H7 (cell line): ENCODE results near the gene GNAQ. TPM values are rescaled to one million over a fixed set of nuclear protein-coding genes. Genes with fewer than 3 reads are reported as not detected.
A peak's percentile ranks its signal among the peaks of the same experiment; 100 is the strongest.

Source experiments
- DNase-seq: peaks from one replicate; pipeline ENCODE4 v3.0.0; 2012
- H3K27me3 ChIP-seq: 2 replicates; pipeline ENCODE4 v1.6.0; 2011; ENCODE audit warnings: mild to moderate bottlenecking, low read length; ENCODE audit not compliant: control insufficient read depth, insufficient read depth
- H3K36me3 ChIP-seq: replicated peaks from 2 replicates; pipeline ENCODE4 v1.5.1; 2011; ENCODE audit warnings: low read length; ENCODE audit not compliant: control insufficient read depth, insufficient read depth
- H3K4me3 ChIP-seq: 2 replicates; pipeline ENCODE4 v1.5.1; 2011; ENCODE audit warnings: low read depth, mild to moderate bottlenecking, control low read depth, low read length, moderate library complexity; ENCODE audit not compliant: insufficient read depth
- total RNA-seq: library from RNA; depleted of rRNA; stranded (reverse); fragments of >200 nt; shearing (Covaris generic); gene quantifications from 2 replicates; pipeline ENCODE4 v1.2.3, GENCODE V29; 2014

GNAQ gene
- total RNA-seq, 1 experiment from 2014 or later: 24.8 TPM

DNA sequence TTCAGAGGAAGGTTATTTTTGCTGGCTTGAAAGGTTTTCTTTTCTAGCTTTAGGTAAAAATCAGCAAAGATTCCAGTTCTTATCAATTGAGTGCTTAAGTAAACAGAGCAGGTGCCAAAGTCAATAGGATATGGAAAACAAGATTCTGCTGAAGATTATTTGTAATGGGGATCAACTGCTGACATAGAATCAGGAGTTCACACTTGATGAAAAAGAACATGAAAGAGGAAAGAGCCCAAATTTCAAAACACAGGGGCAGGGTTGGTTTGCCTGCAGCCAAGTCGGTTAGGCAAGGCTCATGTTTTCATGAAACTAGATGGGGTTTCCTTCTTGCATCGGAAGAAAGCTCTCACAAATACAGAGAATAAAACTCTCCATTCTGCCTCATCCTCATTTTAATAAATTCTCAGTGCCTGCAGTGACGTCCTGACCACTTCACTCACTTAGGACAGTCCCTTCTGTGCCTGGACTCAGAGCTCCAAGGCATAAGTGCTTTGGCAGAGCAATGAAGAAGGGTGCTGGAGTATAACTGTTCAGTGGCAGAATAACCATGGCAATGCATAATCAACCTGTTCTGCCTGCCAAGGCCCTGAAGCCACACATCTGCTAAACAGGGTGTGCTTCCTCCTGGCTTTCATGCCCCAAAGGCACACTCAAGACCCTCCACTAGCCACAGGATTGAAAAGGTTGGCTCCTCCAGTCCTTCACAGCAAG lies 179.6 kb downstream of the GNAQ start:
- no peak for DNase-seq
- Histone ChIP-seq H3K27me3 (no peaks in the 10 kb centered on the region), H3K4me3 (no peak overlapping the region)

DNA sequence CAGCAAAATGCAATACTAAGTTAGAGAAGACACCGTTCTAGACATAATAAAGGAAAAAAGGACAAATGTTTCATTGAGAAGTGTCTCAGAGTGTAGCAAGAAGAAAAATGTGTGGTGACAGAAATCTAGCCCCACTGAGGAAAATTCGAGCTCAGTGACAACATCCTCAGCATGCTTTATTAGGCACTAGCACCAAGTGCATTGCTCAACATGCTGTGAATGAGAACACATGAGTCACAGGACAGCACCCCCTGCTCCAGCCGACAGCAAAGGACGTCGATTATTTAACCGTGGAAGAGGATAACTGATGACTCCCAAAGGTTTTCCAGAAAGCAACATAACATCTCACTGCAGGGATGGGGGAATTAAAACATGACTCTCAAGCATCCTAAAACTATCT lies 182.7 kb downstream of the GNAQ start:
- H3K27me3 ChIP-seq: no peaks in the 10 kb centered on the region
- DNase-seq: no peak
- no peak overlapping the region for H3K4me3 ChIP-seq
- no peaks in the 10 kb centered on the region for H3K36me3 ChIP-seq

More for the DNA sequence above, 179.6 kb downstream of the GNAQ start:
- H3K36me3 ChIP-seq: no peaks in the 10 kb centered on the region

DNA sequence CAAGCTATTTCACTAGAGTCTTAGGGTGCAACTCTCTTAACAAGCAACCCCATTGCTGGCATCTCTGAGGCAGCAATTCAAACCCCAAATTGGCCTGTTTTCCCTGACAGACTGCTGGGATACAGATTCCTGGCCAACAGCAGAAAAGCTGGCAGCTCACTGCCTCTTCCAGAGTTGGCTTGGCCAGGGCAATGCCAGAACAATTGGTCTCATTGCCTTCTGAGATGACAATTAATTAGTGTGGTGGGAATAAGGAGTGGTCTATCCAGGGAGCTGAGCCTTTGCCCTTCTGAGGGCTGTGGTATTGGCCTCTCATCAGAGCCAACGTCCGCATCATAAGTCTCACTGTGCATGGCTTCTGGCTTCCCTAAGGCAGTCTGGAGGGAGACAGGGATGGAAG lies 183.2 kb downstream of the GNAQ start:
- Histone ChIP-seq H3K4me3 (no peak overlapping the region), H3K27me3 (no peaks in the 10 kb centered on the region), H3K36me3 (no peaks in the 10 kb centered on the region)
- DNase-seq: no peak

DNA sequence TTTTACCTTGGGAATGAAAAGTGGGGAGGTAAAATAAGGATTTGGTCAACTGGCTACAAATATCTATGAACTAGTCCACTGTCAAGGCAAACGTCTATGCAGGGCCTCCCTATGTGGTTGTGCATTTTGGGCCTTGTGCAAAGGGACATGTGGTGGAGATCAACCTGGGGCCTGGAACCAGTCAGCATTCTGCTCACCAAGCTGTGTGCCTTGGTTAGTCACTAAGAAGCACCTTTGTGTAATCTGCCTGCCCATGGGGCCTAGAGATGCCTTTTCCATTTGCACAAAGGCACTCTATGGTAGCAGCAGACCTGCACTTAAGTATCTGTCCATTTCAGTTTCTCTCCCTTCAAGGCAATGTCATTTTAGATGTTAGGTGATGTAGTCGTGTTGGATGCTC lies 184.0 kb downstream of the GNAQ start:
- H3K4me3 ChIP-seq: no peak overlapping the region
- H3K27me3 ChIP-seq: no peaks in the 10 kb centered on the region
- no peak for DNase-seq
- H3K36me3 ChIP-seq: no peaks in the 10 kb centered on the region

DNA sequence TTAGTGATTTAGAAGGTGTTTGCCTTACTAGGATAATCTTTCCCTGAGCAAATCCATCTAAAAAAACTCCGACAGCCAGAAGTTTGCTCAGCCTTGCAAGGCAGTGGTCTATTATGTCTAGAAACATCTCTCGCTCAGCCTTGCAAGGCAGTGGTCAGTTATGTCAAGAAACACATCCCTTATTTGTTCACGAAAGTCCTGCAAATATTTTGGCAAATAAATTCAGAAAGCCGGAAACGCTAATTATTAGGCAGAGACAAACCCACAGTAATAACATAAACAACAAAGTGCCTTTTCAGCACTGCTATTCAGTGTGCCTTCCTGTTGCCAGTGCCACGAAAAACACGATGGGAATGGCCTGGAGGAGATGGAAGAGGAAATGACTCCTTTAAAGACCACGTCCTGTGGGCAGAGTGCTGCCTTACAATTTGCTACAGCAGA lies 184.5 kb downstream of the GNAQ start:
- DNase-seq: no peak
- Histone ChIP-seq H3K36me3 (no peaks in the 10 kb centered on the region), H3K27me3 (no peaks in the 10 kb centered on the region), H3K4me3 (no peak overlapping the region)

DNA sequence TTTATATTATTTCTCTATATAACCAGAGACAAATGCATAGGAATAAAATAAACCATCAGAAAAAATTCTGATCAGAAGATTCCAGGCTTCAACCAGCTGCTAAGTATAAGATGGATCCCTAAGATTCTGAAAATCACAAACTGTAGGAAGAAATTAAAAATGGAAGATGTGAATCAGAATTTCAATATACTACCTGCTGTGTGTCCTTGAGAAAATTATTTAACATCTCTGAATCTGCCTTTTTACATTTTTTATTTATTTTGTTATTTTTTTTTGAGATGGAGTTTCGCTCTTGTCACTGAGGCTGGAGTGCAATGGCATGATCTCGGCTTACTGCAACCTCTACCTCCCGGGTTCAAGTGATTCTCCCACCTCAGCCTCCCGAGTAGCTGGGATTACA lies 187.2 kb downstream of the GNAQ start:
- no peaks in the 10 kb centered on the region for H3K27me3 ChIP-seq
- DNase-seq: no peak

DNA sequence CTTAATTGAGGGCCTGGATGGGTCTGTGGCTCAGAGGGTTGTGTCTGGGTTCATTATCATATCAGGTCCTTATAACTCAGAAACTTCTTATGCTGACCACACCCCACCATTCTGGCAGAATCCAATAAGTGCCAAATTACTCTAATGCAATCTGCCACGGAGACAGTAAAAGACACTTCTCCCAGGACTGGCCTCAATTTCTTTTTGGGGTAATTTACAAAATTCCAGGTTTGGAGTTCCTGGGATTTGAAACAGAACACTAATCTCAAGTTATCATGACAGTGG lies 187.8 kb downstream of the GNAQ start:
- Histone ChIP-seq H3K36me3 (no peaks in the 10 kb centered on the region), H3K4me3 (no peak overlapping the region), H3K27me3 (no peaks in the 10 kb centered on the region)
- no peak for DNase-seq

More for the DNA sequence above, 187.2 kb downstream of the GNAQ start:
- Histone ChIP-seq H3K4me3 (no peak overlapping the region), H3K36me3 (no peaks in the 10 kb centered on the region)

DNA sequence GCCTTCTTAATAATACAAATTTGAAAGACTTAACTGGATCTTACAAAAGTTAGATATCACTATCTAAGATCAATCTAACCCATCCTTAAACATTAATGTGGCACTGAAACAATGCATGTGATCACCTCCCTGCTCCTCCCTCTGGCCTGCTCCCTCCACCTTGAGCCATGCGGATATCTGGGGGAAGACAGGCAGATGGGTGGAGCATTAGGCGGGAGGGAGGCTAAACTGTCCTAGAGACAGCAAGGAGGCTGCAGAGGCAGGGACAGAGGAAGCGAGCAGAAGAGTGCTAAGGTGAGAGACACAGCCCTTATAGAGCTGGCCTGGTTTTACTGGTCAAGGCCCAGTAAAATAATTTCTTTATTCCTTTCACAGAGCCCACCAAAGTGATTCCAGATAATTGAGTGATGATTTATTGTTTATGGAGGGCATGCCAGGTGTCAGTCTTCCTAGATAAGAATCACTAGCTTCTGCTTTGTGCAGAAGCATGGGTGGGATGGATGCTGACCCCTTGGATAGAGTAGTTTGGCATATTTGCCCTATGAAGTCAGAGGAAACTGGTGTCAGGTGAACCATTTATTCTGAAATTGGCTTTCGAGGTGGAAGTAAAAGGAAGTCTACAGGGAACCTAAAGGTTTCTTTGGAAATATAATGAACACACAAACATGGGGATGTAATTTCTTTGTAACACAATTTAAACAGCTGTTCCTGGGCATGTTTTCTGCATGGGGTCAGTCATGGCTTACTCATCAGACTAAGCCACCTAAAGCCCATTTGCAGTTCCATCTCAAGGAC lies 188.3 kb downstream of the GNAQ start:
- DNase-seq: peak; percentile 18
- Histone ChIP-seq H3K27me3 (no peaks in the 10 kb centered on the region), H3K36me3 (no peaks in the 10 kb centered on the region), H3K4me3 (no peak overlapping the region)

DNA sequence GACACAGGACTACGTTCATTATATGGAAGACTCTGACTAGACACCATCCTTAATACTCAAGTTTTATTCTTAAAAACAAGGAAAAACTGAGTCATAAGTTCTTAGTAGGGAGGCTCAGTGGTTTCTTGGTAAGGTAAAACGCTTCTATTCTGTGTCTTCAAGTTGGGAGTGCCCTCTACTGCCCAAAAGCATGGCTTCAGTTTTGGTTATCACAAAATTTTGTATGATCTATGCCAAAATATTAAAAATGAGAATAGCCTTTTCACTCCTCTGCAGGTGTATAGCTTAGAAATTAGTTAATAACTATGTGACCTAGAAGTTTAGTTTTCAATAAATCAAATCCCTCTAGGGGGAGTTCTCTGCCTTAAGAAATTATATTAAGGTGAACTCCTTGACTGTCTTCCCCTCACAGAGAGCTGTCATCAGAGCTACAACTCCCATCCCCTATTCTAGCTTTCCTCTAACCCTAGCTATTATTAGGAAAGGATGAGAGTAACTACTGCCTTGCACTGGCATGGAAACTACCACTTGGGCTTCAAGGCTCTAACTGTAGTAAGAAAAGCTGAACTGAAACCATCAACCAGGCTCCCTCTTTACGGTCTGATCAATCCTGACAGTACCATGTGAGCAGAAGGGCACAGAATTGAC lies 189.7 kb downstream of the GNAQ start:
- no peak overlapping the region for H3K4me3 ChIP-seq
- no peaks in the 10 kb centered on the region for H3K27me3 ChIP-seq
- no peaks in the 10 kb centered on the region for H3K36me3 ChIP-seq
- DNase-seq: no peak

DNA sequence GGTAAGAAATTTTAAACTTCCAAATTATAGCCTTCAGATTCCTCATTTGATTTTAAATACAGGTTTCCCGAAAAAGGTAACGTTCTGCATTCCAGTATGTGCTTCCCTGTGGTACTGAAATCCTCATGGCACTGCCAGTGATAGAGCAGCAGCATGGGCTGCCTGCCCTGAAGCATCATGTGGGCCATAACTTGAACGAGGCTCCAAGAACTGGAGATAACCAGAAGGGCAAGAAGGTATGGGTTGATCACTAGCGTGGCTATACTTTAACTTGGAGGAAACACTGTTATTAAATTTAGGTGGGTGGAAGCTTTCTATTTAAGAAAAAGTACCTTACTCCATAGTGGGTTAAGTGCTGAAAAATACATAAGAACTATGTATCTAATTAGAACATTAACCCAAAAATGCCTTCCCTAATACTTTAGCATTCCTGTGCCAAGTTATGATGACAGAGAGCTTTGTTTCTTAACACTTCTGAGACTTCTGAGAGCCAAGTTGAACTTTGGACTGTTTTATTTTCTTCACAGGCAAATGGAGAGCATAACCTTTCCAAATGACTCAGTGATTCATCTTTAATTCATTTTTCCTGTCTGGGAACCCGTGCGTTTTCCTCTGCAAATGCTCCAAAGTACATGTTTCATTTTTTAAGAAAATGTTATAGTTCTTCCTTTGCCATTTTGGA lies 192.0 kb downstream of the GNAQ start:
- no peaks in the 10 kb centered on the region for H3K27me3 ChIP-seq
- no peak overlapping the region for H3K4me3 ChIP-seq
- no peaks in the 10 kb centered on the region for H3K36me3 ChIP-seq
- DNase-seq: no peak

DNA sequence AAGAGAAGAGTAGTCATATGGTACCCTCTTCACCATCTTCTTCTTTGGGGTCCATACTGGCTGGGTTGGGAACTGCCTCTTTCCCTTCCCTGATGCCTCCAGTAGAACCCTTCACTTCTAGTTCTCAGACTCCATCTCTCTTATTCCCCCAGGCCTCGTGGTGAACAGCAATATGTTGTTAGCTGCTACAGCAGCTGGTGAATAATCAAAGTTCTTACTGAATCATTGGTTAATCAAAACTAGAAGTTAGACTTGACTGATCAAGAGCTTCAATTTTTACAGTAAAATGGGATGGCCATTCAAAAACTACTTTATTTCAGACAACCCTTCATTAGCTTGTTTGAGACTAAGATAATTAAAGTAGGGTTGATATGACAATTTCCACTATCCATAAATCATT lies 192.6 kb downstream of the GNAQ start:
- DNase-seq: no peak
- Histone ChIP-seq H3K36me3 (no peaks in the 10 kb centered on the region), H3K27me3 (no peaks in the 10 kb centered on the region), H3K4me3 (no peak overlapping the region)

DNA sequence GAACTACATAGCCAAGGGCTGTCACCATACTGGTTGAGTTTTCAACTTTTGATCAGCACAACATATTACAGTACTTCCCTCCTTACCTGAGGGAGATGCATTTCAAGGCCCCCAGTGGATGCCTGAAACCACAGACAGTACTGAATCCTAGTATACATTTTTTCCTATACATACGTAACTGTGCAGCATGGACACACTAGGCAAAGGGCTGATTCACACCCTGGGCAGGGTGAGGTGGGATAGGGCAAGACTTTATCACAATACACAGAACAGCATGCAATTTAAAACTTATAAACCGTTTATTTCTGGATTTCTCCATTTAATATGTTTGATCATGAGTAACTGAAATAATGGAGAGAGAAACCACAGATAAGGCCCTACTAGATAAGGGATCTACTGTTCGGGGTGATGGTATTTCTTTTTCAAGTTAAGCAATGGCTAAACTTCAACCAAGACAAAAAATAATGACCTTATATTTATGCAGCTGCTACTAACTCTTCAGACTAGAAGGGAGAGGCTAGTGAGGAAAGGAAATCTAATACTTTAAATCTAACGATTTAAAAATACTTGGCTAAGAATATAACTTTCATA lies 196.6 kb downstream of the GNAQ start:
- DNase-seq: no peak
- Histone ChIP-seq H3K4me3 (no peak overlapping the region), H3K36me3 (no peaks in the 10 kb centered on the region), H3K27me3 (no peaks in the 10 kb centered on the region)

DNA sequence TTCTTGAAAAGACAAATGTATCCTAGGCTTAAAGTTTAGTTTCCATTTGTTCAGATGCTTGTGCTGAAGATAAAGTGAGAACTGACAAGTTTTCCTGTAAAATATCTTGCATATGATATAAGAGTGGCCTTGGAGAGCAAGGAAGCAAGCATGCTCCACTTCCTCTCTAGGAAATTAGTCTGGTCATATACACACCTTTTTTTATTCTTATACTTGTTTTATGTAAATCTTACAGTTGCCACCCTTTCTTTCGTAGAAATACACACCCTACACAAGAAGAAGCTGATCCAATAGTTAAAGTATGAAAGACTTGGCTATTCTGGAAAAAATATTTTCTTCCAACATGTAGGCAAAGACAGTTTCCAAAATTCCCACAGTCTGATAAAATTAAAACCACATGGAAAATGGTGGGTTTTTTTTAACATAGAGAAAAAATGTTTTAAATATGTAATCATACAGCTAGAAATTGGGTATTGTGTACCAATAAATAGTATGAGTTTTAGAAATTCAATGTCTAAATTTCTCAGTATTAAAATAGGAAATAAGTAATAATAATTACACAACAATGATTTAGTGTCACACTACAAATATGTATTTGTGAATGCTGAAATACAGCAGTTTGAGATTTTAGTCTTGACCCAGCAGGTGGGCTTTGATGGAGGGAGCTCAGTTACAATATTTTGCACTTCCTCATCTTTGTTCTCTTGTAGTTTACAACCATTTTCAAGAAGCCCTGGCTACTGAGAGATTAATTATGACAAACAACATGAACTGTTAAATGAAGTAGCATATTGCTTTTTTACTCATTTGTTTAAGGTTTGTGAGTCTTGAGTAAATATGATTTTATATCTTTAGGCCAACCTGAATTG lies 197.8 kb downstream of the GNAQ start:
- no peaks in the 10 kb centered on the region for H3K36me3 ChIP-seq

DNA sequence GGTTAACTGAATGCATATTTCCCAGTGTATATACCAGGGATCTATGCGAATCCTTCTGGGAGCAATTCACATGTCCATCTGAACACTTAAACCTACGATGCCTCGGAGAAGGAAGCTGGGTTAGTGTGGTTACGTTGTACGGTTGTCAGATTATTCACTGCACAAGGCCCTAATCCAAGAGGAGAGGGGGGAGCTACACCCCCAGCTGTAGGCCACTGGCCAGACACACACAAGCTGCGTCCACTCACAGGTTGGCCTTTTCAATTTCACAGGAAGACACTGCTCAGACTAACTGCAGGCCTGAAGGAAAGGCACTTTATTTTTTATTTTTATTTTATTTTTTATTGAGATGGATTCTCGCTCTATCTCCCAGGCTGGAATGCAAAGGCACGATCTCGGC lies 199.0 kb downstream of the GNAQ start:
- Histone ChIP-seq H3K36me3 (no peaks in the 10 kb centered on the region), H3K4me3 (no peak overlapping the region), H3K27me3 (no peaks in the 10 kb centered on the region)
- no peak for DNase-seq

More for the DNA sequence above, 197.8 kb downstream of the GNAQ start:
- no peak overlapping the region for H3K4me3 ChIP-seq
- H3K27me3 ChIP-seq: no peaks in the 10 kb centered on the region
- no peak for DNase-seq
